HepG2 (cell line): ENCODE measurements around the gene BCORL1. TPM values are rescaled to one million over a fixed set of nuclear protein-coding genes. Genes with fewer than 3 reads are reported as not detected.

ENCODE experiments used
- ARID5B ChIP-seq: IDR thresholded peaks from 2 replicates; pipeline ENCODE4 v1.4.0; 2020; ENCODE audit warnings: mild to moderate bottlenecking, missing genetic modification reagents
- HNF1B ChIP-seq: sonication (generic); formaldehyde crosslinking; IDR thresholded peaks from 2 replicates; pipeline ENCODE4 v1.5.1; 2020; ENCODE audit warnings: mild to moderate bottlenecking, moderate library complexity, missing genetic modification reagents
- HNRNPK ChIP-seq: fragments of 200-400 bp; formaldehyde crosslinking; IDR thresholded peaks from 2 replicates; pipeline ENCODE4 v1.6.1; 2018; ENCODE audit warnings: low read length, low read depth, moderate library complexity, mild to moderate bottlenecking; ENCODE audit not compliant: poor library complexity, severe bottlenecking
- HOXA5 ChIP-seq: sonication (generic); formaldehyde crosslinking; IDR thresholded peaks from 2 replicates; pipeline ENCODE4 v1.4.0; 2020; ENCODE audit warnings: missing genetic modification reagents
- MATR3 ChIP-seq: sonication (generic); formaldehyde crosslinking; IDR thresholded peaks from 2 replicates; pipeline ENCODE4 v1.4.0; 2020; ENCODE audit warnings: missing genetic modification reagents
- MAX ChIP-seq: IDR thresholded peaks from 2 replicates; pipeline ENCODE4 v1.6.1; 2012; ENCODE audit warnings: inconsistent platforms
- REXO4 ChIP-seq: sonication (generic); formaldehyde crosslinking; IDR thresholded peaks from 2 replicates; pipeline ENCODE4 v1.8.0; 2022; ENCODE audit warnings: missing genetic modification reagents, mild to moderate bottlenecking, borderline replicate concordance
- SNAPC2 ChIP-seq: sonication (generic); formaldehyde crosslinking; IDR thresholded peaks from 2 replicates; pipeline ENCODE4 v1.8.1; 2022; ENCODE audit warnings: mild to moderate bottlenecking, missing genetic modification reagents
- THAP11 ChIP-seq: IDR thresholded peaks from 2 replicates; pipeline ENCODE4 v1.6.1; 2016; ENCODE audit warnings: missing biosample characterization, missing genetic modification reagents
- ZBTB20 ChIP-seq: sonication (generic); formaldehyde crosslinking; IDR thresholded peaks from 2 replicates; pipeline ENCODE4 v1.8.1; 2023; ENCODE audit warnings: missing genetic modification reagents, low read depth, mild to moderate bottlenecking, borderline replicate concordance
- ZBTB7B ChIP-seq: sonication (generic); formaldehyde crosslinking; IDR thresholded peaks from 2 replicates; pipeline ENCODE4 v1.4.0; 2020; ENCODE audit warnings: missing genetic modification reagents
- ZFY ChIP-seq: sonication (generic); formaldehyde crosslinking; IDR thresholded peaks from 2 replicates; pipeline ENCODE4 v1.4.0; 2020; ENCODE audit warnings: missing genetic modification reagents
- ZNF580 ChIP-seq: IDR thresholded peaks from 2 replicates; pipeline ENCODE4 v1.6.1; 2016; ENCODE audit warnings: low read depth, borderline replicate concordance
- ZNF687 ChIP-seq: sonication (generic); formaldehyde crosslinking; IDR thresholded peaks from 2 replicates; pipeline ENCODE4 v1.5.1; 2020; ENCODE audit warnings: mild to moderate bottlenecking, missing genetic modification reagents, moderate library complexity
- ZNF839 ChIP-seq: sonication (generic); formaldehyde crosslinking; IDR thresholded peaks from 2 replicates; pipeline ENCODE4 v1.4.0; 2020; ENCODE audit warnings: missing genetic modification reagents, mild to moderate bottlenecking, borderline replicate concordance
- ZSCAN9 ChIP-seq: IDR thresholded peaks from 2 replicates; pipeline ENCODE4 v1.6.1; 2016; ENCODE audit warnings: borderline replicate concordance
- polyA plus RNA-seq, 8 experiments: library from polyadenylated mRNA; depleted of rRNA in 3 of 8; stranded (reverse) in 7 of 8; unstranded in 1 of 8; fragments of >200 nt; fragmentation: Illumina TruSeq in 4 of 8; extraction: Trizol in 4 of 8; gene quantifications; 2 replicates each; pipeline versions ENCODE4 v1.2.1 to v1.2.3, GENCODE V29; 2011 to 2016; ENCODE audit warnings: low read depth in 4 of 8, missing spikeins in 1 of 8, mixed read lengths in 1 of 8; ENCODE audit not compliant: insufficient read depth in 1 of 8
- total RNA-seq, 5 experiments: library from RNA; depleted of rRNA; stranded (reverse); fragments of >200 nt; fragmentation: Illumina TruSeq; extraction: Trizol; gene quantifications; 2 replicates each; pipeline ENCODE4 v1.2.3, GENCODE V29; 2016; ENCODE audit warnings: low read depth in 1 of 5

The BCORL1 gene
- total and polyA plus RNA-seq, 2 of the 13 experiments (the other 11 are each of a cell fraction or from before 2014, with no cell fraction given), result 0.67 to 1.4 TPM

GRCh38 chrX:129980540-129981199 lies 1.8 kb upstream of the BCORL1 start (continued):
- peak; percentile 15 for TF ChIP-seq HNRNPK
- no peak for TF ChIP-seq ZNF580 (CRISPR knock-in tag)
- no peak for TF ChIP-seq SNAPC2 (CRISPR knock-in tag)
- TF ChIP-seq MATR3, result no peak
- no peak for TF ChIP-seq HOXA5 (CRISPR knock-in tag)
- no peak for TF ChIP-seq ZBTB20 (CRISPR knock-in tag)
- TF ChIP-seq THAP11 (CRISPR knock-in tag), result peak; percentile 72
- TF ChIP-seq ZNF839 (CRISPR knock-in tag), result no peak
- TF ChIP-seq HNF1B (CRISPR knock-in tag), result no peak
- TF ChIP-seq ZSCAN9 (CRISPR knock-in tag), result no peak
- TF ChIP-seq ZNF687 (CRISPR knock-in tag), result peak; percentile 51
- TF ChIP-seq ZFY (CRISPR knock-in tag), result 0 out of 2 replicates have a peak, but pooled peaks have one; percentile 51
- no peak for TF ChIP-seq REXO4 (CRISPR knock-in tag)
- peak; percentile 46; the same call in 1 of the 2 replicates for TF ChIP-seq MAX
- peak; percentile 71; the same call in 1 of the 2 replicates for TF ChIP-seq ZBTB7B (CRISPR knock-in tag)
- peak; percentile 22; the same call in 1 of the 2 replicates for TF ChIP-seq ARID5B
